SW480 (cell line): Measurements from ENCODE around the gene LLPH.
"Not testable (repeated sequence)": the region's sequence is repeated elsewhere in the genome, so short reads cannot be mapped to it uniquely, and the experiment has no call there.

Experiments
- DNase-seq: peaks from one replicate; pipeline ENCODE4 v3.0.0-alpha.2; 2016; ENCODE audit warnings: low spot score

Gene LLPH

GRCh38 chr12:66130267-66131066 is at the start of gene LLPH:
TSS of gene LLPH (minus strand) at chr12:66130750. CDS start at chr12:66129106, 1,644 bp downstream.
- DNase-seq: peak; percentile 78

- DNase-seq: no peak
Measured at GRCh38 chr12:66176105-66176900, 45.8 kb upstream of the LLPH start.

GRCh38 chr12:66174391-66175325 is 44.1 kb upstream of the LLPH start:
- not testable (repeated sequence) for DNase-seq

GRCh38 chr12:66170606-66171005 is 40.1 kb upstream of the LLPH start:
- no peak for DNase-seq

- peak; percentile 94 for DNase-seq
Measured at GRCh38 chr12:66169221-66170170, 38.9 kb upstream of the LLPH start, which contains the start of gene TMBIM4. TSS of gene TMBIM4 (minus strand) at chr12:66169996. CDS start at chr12:66169951, 45 bp downstream.

GRCh38 chr12:66168410-66168809 is 37.9 kb upstream of the LLPH start:
- DNase-seq: no peak

- DNase-seq: no peak
Measured at GRCh38 chr12:66166561-66166960, 36.0 kb upstream of the LLPH start.

- no peak for DNase-seq
Measured at GRCh38 chr12:66165141-66165540, 34.6 kb upstream of the LLPH start.

GRCh38 chr12:66164349-66164821 is 33.8 kb upstream of the LLPH start:
- no peak for DNase-seq

- no peak for DNase-seq
Measured at GRCh38 chr12:66163289-66163688, 32.7 kb upstream of the LLPH start.

GRCh38 chr12:66162701-66163100 is 32.2 kb upstream of the LLPH start:
- DNase-seq: no peak

- DNase-seq: no peak
Measured at GRCh38 chr12:66160704-66161103, 30.2 kb upstream of the LLPH start.

- DNase-seq: no peak
Measured at GRCh38 chr12:66159123-66159522, 28.6 kb upstream of the LLPH start.

GRCh38 chr12:66156654-66157053 is 26.1 kb upstream of the LLPH start:
- no peak for DNase-seq

- DNase-seq: no peak
Measured at GRCh38 chr12:66154776-66155175, 24.2 kb upstream of the LLPH start.

- DNase-seq: no peak
Measured at GRCh38 chr12:66152732-66153131, 22.2 kb upstream of the LLPH start.

- DNase-seq: no peak
Measured at GRCh38 chr12:66149702-66150398, 19.3 kb upstream of the LLPH start.

- peak; percentile 31 for DNase-seq
Measured at GRCh38 chr12:66144791-66145754, 14.5 kb upstream of the LLPH start.

GRCh38 chr12:66143868-66144267 is 13.3 kb upstream of the LLPH start:
- DNase-seq: no peak
